Activated B cell treated with CpG ODN at 0.5 μM for 24 hours (primary cell): ENCODE data around the gene KAT5. TPM values are rescaled to one million over a fixed set of nuclear protein-coding genes. Genes with fewer than 3 reads are reported as not detected.
A peak's percentile ranks its signal among the peaks of the same experiment; 100 is the strongest.

ENCODE experiments used
- ATAC-seq: fragments of 200-7000 bp; cut with Tn5 transposase; one replicate; pipeline ENCODE4 v1.10.0; 2021; ENCODE audit warnings: low read depth, mild to moderate bottlenecking, moderate library complexity
- CTCF ChIA-PET: fragments of 350-600 bp; sonication (Branson Sonifier 250); formaldehyde crosslinking; loops from one replicate; lab custom pipeline; 2021; ENCODE audit warnings: antibody characterized with exemption; lab: Charles Lee
- POLR2A ChIA-PET: fragments of 350-600 bp; sonication (Branson Sonifier 250); formaldehyde crosslinking; loops from one replicate; lab custom pipeline; 2021; ENCODE audit warnings: antibody characterized with exemption; lab: Charles Lee
- DNase-seq: peaks from one replicate; pipeline ENCODE4 v3.0.0; 2022
- H3K27ac Mint-ChIP-seq: one replicate; pipeline ENCODE4 v1.8.0; 2020; ENCODE audit warnings: mixed read lengths
- H3K27me3 Mint-ChIP-seq: one replicate; pipeline ENCODE4 v1.8.0; 2021; ENCODE audit warnings: mixed read lengths
- H3K36me3 Mint-ChIP-seq: one replicate; pipeline ENCODE4 v1.8.0; 2021; ENCODE audit warnings: low read depth, mixed read lengths
- H3K4me1 Mint-ChIP-seq: one replicate; pipeline ENCODE4 v1.8.0; 2021; ENCODE audit warnings: mixed read lengths
- H3K4me3 Mint-ChIP-seq: one replicate; pipeline ENCODE4 v1.8.0; 2020; ENCODE audit warnings: mild to moderate bottlenecking, mixed read lengths
- H3K9me3 Mint-ChIP-seq: one replicate; pipeline ENCODE4 v1.8.0; 2020; ENCODE audit warnings: mixed read lengths
- intact Hi-C: fragments of 100-400 bp; cut with micrococcal nuclease; formaldehyde crosslinking; loops from one replicate; pipeline ENCODE4 v1.15.1; 2024
- total RNA-seq: library from RNA; stranded (reverse); gene quantifications from 2 replicates; pipeline ENCODE4 v1.2.3, GENCODE V29; 2022
- TF ChIP-seq, protein P1 (sequence below): fragments of 200-600 bp; IDR thresholded peaks from one replicate; pipeline ENCODE4 v1.8.0; 2022; ENCODE audit warnings: antibody characterized with exemption, mild to moderate bottlenecking

Gene KAT5
- total RNA-seq = 108 and 120 TPM in 2 replicates

DNA sequence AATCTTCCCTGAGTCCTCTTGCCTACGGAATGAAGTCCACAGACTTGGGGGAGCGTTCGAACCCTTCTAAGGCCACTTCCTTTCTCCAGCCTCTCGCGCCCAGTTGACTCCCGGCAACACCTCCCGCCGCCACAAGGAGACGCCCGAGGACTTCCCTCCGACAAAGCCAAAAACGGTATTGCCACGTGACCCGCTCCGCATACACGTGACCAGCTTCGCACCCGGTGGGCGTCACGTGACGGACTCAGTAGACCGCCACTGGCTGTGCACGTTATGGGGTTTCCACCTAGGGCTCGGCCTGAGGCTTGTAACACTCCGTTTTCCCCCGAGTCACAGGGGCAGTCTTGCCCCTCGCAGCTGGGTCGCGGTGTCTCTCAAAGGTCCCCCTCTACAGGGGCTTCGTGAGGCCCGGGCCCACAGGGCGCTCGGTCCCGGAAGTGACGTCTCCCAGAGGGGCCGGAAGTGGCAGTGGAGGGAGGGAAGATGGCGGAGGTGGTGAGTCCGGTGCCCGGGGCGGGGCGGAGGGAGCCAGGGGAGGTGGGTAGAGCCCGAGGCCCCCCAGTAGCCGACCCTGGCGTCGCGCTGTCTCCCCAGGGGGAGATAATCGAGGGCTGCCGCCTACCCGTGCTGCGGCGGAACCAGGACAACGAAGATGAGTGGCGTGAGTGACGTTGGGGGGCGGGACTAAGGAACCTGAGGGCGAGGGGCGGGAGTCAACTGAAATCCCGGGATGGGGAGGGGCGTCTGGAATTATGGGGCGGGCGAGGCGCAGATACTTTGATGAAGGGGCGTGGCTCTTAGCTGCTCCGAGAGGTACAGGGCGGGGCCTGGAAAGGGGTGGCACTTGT lies at the start of gene KAT5:
Gene KAT5, plus strand, starts transcription at position 468 of the 848 bp plus-strand sequence. Its CDS starts 16 bp downstream, at position 484.
- H3K27ac Mint-ChIP-seq = peak within 1 kb of the TSS; percentile 99
- no peaks in the 10 kb centered on the region for H3K27me3 Mint-ChIP-seq
- peak; percentile 98 for DNase-seq
- peaks cover 25% of the 10 kb centered on the region for H3K4me1 Mint-ChIP-seq
- peak; percentile 81 for ATAC-seq
- TF ChIP-seq, protein P1, sequence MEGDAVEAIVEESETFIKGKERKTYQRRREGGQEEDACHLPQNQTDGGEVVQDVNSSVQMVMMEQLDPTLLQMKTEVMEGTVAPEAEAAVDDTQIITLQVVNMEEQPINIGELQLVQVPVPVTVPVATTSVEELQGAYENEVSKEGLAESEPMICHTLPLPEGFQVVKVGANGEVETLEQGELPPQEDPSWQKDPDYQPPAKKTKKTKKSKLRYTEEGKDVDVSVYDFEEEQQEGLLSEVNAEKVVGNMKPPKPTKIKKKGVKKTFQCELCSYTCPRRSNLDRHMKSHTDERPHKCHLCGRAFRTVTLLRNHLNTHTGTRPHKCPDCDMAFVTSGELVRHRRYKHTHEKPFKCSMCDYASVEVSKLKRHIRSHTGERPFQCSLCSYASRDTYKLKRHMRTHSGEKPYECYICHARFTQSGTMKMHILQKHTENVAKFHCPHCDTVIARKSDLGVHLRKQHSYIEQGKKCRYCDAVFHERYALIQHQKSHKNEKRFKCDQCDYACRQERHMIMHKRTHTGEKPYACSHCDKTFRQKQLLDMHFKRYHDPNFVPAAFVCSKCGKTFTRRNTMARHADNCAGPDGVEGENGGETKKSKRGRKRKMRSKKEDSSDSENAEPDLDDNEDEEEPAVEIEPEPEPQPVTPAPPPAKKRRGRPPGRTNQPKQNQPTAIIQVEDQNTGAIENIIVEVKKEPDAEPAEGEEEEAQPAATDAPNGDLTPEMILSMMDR = peak; percentile 70
- H3K9me3 Mint-ChIP-seq = no peaks in the 10 kb centered on the region
- peak within 1 kb of the TSS; percentile 95 for H3K4me3 Mint-ChIP-seq
- peaks cover 51% of the 10 kb centered on the region for H3K36me3 Mint-ChIP-seq
- intact Hi-C loops = loop anchor here (1.0 to 5.0 kb wide), 13 partner anchors 8 to 555 kb away; partner anchors contain the start of genes AP5B1, BANF1, CCDC85B and CFL1
- POLR2A ChIA-PET = interaction anchor here (0.6 to 2.8 kb wide), 45 partner anchors 8 to 570 kb away, joined by 3 to 44 read pairs (median 6); partner anchors contain the start of genes AP5B1, BANF1, CCDC85B and CFL1
- CTCF ChIA-PET = interaction anchor here (0.6 to 3.0 kb wide), 26 partner anchors 8 to 339 kb away, joined by 3 to 26 read pairs (median 4); partner anchors contain the start of genes AP5B1, BANF1, CCDC85B and FIBP

DNA sequence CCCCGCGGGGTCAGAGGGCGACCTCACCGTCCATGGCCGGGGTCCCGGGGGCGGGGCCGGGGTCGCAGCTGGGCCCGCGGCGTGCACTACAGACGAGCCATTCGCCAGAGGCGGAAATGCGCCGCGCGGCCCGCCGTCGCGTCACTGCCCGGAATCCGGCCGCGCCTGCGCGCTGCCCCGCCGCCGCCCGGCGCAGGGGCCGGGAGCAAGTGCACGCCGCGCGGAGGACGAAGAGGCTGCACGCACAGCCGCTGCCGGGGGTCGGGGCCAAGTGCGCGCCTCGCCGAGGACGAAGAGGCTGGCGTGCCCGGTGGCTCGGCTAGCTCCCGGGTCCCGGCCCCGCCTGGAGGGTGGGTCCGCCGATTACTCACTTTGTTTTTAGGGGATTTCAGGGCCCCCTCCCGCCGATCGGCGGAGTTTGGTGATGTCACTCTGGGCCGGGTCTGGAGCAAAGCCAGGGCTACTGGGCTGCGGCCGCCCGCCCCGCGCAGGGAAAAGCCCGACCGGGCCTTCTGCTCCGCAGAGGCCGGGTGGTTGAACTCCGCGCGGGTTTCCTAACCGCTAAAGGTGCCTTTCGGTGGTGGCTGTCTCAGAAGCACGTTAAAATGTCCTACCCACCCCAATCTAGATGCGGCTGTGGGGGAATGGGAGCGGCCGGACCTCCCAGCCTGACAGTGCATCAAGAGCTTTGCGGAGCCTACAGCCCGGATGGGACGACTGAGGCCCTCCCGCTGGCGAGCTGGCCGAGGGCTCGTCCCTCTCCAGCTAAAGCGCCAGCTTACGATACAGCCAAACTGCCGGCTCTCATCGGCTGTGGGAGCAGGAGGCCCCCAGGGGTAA lies 49.0 kb upstream of the KAT5 start, which contains the start of gene RELA:
Gene RELA, minus strand, starts transcription at position 118 of the 840 bp plus-strand sequence. Its CDS starts 84 bp downstream, at position 34.
- TF ChIP-seq, protein P1 = no peak
- peak within 1 kb of the TSS; percentile 87 for H3K4me3 Mint-ChIP-seq

DNA sequence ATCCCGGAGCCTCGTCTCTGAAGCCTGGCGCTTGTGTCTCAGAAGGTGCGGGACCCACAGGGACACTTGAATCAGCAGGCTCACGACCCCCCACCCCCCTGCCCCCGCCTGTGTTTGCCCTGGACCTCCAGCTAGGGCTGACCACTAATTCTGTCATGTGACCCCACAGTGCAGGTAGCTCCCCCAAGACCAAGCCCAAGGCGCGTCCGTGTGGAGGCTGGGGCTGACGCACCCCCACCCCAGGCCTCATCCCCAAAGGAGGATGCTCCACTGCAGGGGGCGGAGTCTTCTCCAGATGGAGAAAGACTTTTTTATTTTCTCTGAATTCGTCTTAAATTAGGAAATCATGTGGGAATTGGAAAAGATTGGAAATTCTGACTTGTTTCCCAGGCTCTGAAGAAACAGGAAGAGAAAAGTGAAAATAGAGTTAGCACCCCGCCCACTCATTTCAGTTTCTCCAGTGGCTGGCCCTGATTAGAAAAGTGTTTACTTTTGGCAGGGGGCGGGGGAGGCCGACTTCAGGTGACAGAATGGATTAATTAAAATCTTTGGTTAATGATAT lies 48.3 kb upstream of the KAT5 start:
- ChIA-PET CTCF (interaction anchor here (0.7 to 1.4 kb wide), 6 partner anchors 25 to 226 kb away, joined by 3 to 7 read pairs (median 4); partner anchors contain the start of genes PCNX3 and SIPA1), POLR2A (interaction anchor here (0.5 to 19.4 kb wide), 22 partner anchors 11 to 1781 kb away, joined by 3 to 617 read pairs (median 4); partner anchors contain the start of genes CCDC85B, CFL1, FIBP and KAT5)
- intact Hi-C loops = loop anchor here (1.0 to 5.0 kb wide), 8 partner anchors 11 to 339 kb away; partner anchors contain the start of genes BANF1, C11orf68, CFL1 and DRAP1
- no peak for DNase-seq
- peak overlapping the region; percentile 87 for H3K4me3 Mint-ChIP-seq
- H3K27ac Mint-ChIP-seq = peak overlapping the region; percentile 93
- TF ChIP-seq, protein P1 = no peak
- peaks cover 32% of the 10 kb centered on the region for H3K4me1 Mint-ChIP-seq
- no peaks in the 10 kb centered on the region for H3K9me3 Mint-ChIP-seq
- no peaks in the 10 kb centered on the region for H3K27me3 Mint-ChIP-seq
- ATAC-seq = peak; percentile 10
- H3K36me3 Mint-ChIP-seq = peaks cover 25% of the 10 kb centered on the region

More for the DNA sequence above, 49.0 kb upstream of the KAT5 start, which contains the start of gene RELA:
- POLR2A ChIA-PET = interaction anchor here (0.5 to 19.4 kb wide), 33 partner anchors 9 to 1690 kb away, joined by 3 to 617 read pairs (median 4); partner anchors contain the start of genes BANF1, CCDC85B, CFL1 and FIBP
- intact Hi-C loops = loop anchor here (1.0 to 5.0 kb wide), 8 partner anchors 11 to 339 kb away; partner anchors contain the start of genes BANF1, C11orf68, CFL1 and DRAP1
- peaks cover 35% of the 10 kb centered on the region for H3K4me1 Mint-ChIP-seq
- H3K36me3 Mint-ChIP-seq = peaks cover 32% of the 10 kb centered on the region
- no peaks in the 10 kb centered on the region for H3K27me3 Mint-ChIP-seq
- H3K27ac Mint-ChIP-seq = peak within 1 kb of the TSS; percentile 93
- ATAC-seq (peak; percentile 87), DNase-seq (peak; percentile 91)
- CTCF ChIA-PET = interaction anchor here (0.7 to 1.4 kb wide), 6 partner anchors 25 to 227 kb away, joined by 3 to 7 read pairs (median 4); partner anchors contain the start of genes PCNX3 and SIPA1
- H3K9me3 Mint-ChIP-seq = no peaks in the 10 kb centered on the region

DNA sequence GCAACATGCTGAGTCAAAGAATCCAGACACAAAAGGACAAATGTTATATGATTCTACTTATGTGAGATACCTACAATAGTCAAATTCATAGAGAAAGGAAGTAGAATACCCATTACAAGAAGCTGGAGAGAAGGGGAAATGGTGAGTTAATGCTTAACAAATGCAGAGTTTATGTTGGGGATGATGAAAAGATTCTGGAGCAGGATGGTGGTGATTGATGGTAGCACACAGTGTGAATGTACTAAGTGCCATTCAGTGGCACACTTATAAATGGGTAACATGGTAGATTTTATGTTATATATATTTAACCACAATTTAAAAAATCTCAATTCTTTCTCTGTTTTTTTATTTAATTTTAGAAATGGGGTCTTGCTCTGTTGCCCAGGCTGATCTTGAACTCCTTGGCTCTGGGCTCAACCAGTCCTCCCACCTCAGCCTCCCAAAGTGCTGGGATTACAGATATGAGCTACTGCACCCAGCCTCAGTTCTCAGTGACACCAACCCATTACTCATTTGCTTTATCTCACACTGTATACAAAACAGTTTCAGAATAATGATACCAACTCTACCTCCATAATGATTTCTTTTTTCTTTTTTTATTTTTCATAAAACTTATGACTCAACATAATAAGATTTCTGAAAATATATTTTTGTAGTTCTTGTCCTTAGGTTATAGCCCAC lies 39.7 kb upstream of the KAT5 start:
- Mint-ChIP-seq H3K36me3 (no peaks in the 10 kb centered on the region), H3K4me3 (no peak overlapping the region), H3K4me1 (no peaks in the 10 kb centered on the region), H3K27me3 (no peaks in the 10 kb centered on the region), H3K9me3 (no peaks in the 10 kb centered on the region), H3K27ac (no peak overlapping the region)
- DNase-seq = no peak
- no peak for ATAC-seq
- TF ChIP-seq, protein P1 = no peak
- intact Hi-C loops = no loop called here
- ChIA-PET CTCF (no interaction called here), POLR2A (interaction anchor here (0.9 kb wide), 1 partner anchor 9 kb away, joined by 3 read pairs; the partner anchor contains the start of gene RELA)
